B cell (primary cell): ENCODE results near the gene KIAA0825. TPM values are rescaled to one million over a fixed set of nuclear protein-coding genes. Genes with fewer than 3 reads are reported as not detected.

ENCODE experiments used
- ATAC-seq: fragments of 200-7000 bp; cut with Tn5 transposase; one replicate; pipeline ENCODE4 v1.10.0; 2021; ENCODE audit warnings: low read depth, mild to moderate bottlenecking, moderate number of reproducible peaks, moderate library complexity
- CTCF ChIA-PET: fragments of 350-600 bp; sonication (Branson Sonifier 250); formaldehyde crosslinking; loops from one replicate; lab custom pipeline; 2021; ENCODE audit warnings: antibody characterized with exemption, inconsistent platforms; lab: Charles Lee
- POLR2A ChIA-PET: fragments of 350-600 bp; sonication (Branson Sonifier 250); formaldehyde crosslinking; loops from one replicate; lab custom pipeline; 2021; ENCODE audit warnings: antibody characterized with exemption; lab: Charles Lee
- DNase-seq: peaks from one replicate; pipeline ENCODE4 v3.0.0; 2013
- H2AFZ ChIP-seq: 2 replicates; pipeline ENCODE4 v1.6.1; 2012; ENCODE audit warnings: mild to moderate bottlenecking, low read depth, low read length; ENCODE audit not compliant: insufficient read depth, poor library complexity, severe bottlenecking
- H3K27ac ChIP-seq, 2 donors: 1 replicate in 1 of 2; 2 replicates in 1 of 2; pipeline ENCODE4 v1.5.1; 2012 to 2013; ENCODE audit warnings: low read length in 2 of 2, mild to moderate bottlenecking in 2 of 2, moderate library complexity in 1 of 2
- H3K27me3 ChIP-seq, 4 experiments: fragments of 200-600 bp in 1 of 4; sonication (generic) in 1 of 4; replicated peaks in 1 of 4; 1 replicate in 2 of 4; 2 replicates in 2 of 4; pipeline versions ENCODE4 v1.6.1 to v1.7.0; 2013 to 2016; ENCODE audit warnings: low read length in 3 of 4, mild to moderate bottlenecking in 2 of 4, mixed read lengths in 1 of 4, moderate library complexity in 1 of 4; ENCODE audit not compliant: insufficient read depth in 4 of 4, control insufficient read depth in 3 of 4; ENCODE audit errors: control extremely low read depth in 1 of 4
- H3K36me3 ChIP-seq, 2 experiments: replicated peaks in 1 of 2; 1 replicate in 1 of 2; 2 replicates in 1 of 2; pipeline versions ENCODE4 v1.6.1 to v1.7.1; 2013; ENCODE audit warnings: low read length in 1 of 2; ENCODE audit not compliant: insufficient read depth in 2 of 2, control insufficient read depth in 1 of 2; ENCODE audit errors: control extremely low read depth in 1 of 2, extremely low read depth in 1 of 2
- H3K4me1 ChIP-seq, 2 donors: fragments of 200-600 bp in 1 of 2; sonication (generic) in 1 of 2; 1 replicate in 1 of 2; 2 replicates in 1 of 2; pipeline versions ENCODE4 v1.5.1 to v1.6.1; 2013 to 2017; ENCODE audit warnings: low read length in 2 of 2; ENCODE audit not compliant: control insufficient read depth in 2 of 2, insufficient read depth in 2 of 2
- H3K4me2 ChIP-seq: replicated peaks from 2 replicates; pipeline ENCODE3; 2012; ENCODE audit warnings: mild to moderate bottlenecking, low read depth, low read length; ENCODE audit not compliant: poor library complexity, severe bottlenecking
- H3K4me3 ChIP-seq, 5 experiments: fragments of 200-600 bp in 1 of 5; sonication (generic) in 1 of 5; 1 replicate in 3 of 5; 2 replicates in 2 of 5; pipeline versions ENCODE4 v1.5.1 to v1.7.0; 2011 to 2016; ENCODE audit warnings: low read length in 4 of 5, mild to moderate bottlenecking in 4 of 5, low read depth in 2 of 5, control low read depth in 1 of 5, moderate library complexity in 1 of 5; ENCODE audit not compliant: insufficient read depth in 1 of 5; ENCODE audit errors: control extremely low read depth in 1 of 5, extremely low read depth in 1 of 5
- H3K79me2 ChIP-seq: fragments of 200-600 bp; sonication (generic); one replicate; pipeline ENCODE4 v1.6.0; 2016; ENCODE audit warnings: low read length; ENCODE audit not compliant: control insufficient read depth, insufficient read depth
- H3K9ac ChIP-seq: fragments of 200-600 bp; sonication (generic); 2 replicates; pipeline ENCODE4 v1.6.1; 2017; ENCODE audit warnings: mild to moderate bottlenecking, low read length, moderate library complexity
- H3K9me3 ChIP-seq, 3 donors: one replicate each; pipeline versions ENCODE4 v1.6.1 to v1.7.1; 2013; ENCODE audit warnings: low read length in 2 of 3; ENCODE audit not compliant: control insufficient read depth in 2 of 3, insufficient read depth in 1 of 3; ENCODE audit errors: control extremely low read depth in 1 of 3
- H4K20me1 ChIP-seq: 2 replicates; pipeline ENCODE4 v1.6.0; 2012; ENCODE audit warnings: mild to moderate bottlenecking, low read length; ENCODE audit not compliant: insufficient read depth, control insufficient read depth, poor library complexity, severe bottlenecking
- H3K27ac Mint-ChIP-seq: one replicate; pipeline ENCODE4 v1.8.0; 2021; ENCODE audit warnings: mixed read lengths
- H3K27me3 Mint-ChIP-seq: one replicate; pipeline ENCODE4 v1.8.0; 2021; ENCODE audit warnings: mixed read lengths
- H3K4me1 Mint-ChIP-seq: one replicate; pipeline ENCODE4 v1.8.0; 2021; ENCODE audit warnings: mixed read lengths
- H3K4me3 Mint-ChIP-seq: one replicate; pipeline ENCODE4 v1.8.0; 2021; ENCODE audit warnings: mixed read lengths
- H3K9me3 Mint-ChIP-seq: one replicate; pipeline ENCODE4 v1.8.0; 2022; ENCODE audit warnings: mixed read lengths; ENCODE audit not compliant: insufficient read depth
- EZH2 ChIP-seq: IDR thresholded peaks from 2 replicates; pipeline ENCODE4 v1.6.1; 2012; ENCODE audit warnings: borderline replicate concordance, low read depth, mild to moderate bottlenecking, moderate library complexity, low read length; ENCODE audit not compliant: insufficient read depth, poor library complexity, severe bottlenecking
- WGBS: methylation state at CpG from one replicate; pipeline ENCODE4 v1.1.5; 2013; ENCODE audit warnings: missing lambda C conversion rate; ENCODE audit not compliant: insufficient coverage; 5-methylcytosine and 5-hydroxymethylcytosine counted together
- intact Hi-C: fragments of 100-400 bp; cut with micrococcal nuclease; formaldehyde crosslinking; loops from one replicate; pipeline ENCODE4 v1.10.0; 2022
- polyA plus RNA-seq: library from polyadenylated mRNA; depleted of rRNA; stranded (reverse); fragments of >200 nt; gene quantifications from 2 replicates; pipeline ENCODE4 v1.2.3, GENCODE V29; 2012
- total RNA-seq, 2 donors: library from RNA; stranded (reverse); fragments of 120-200 nt in 1 of 2; gene quantifications; 1 replicate in 1 of 2; 2 replicates in 1 of 2; pipeline versions ENCODE4 v1.2.3 to v1.2.4, GENCODE V29; 2013 to 2022
- TF ChIP-seq, protein P1 (sequence below): fragments of 200-600 bp; IDR thresholded peaks from one replicate; pipeline ENCODE4 v1.8.0; 2022; ENCODE audit warnings: antibody characterized with exemption, mild to moderate bottlenecking

Gene KIAA0825
- total and polyA plus RNA-seq, 2 donors (not counting 1 experiment from before 2014, with no cell fraction given) = 0.43 to 2.7 TPM

DNA sequence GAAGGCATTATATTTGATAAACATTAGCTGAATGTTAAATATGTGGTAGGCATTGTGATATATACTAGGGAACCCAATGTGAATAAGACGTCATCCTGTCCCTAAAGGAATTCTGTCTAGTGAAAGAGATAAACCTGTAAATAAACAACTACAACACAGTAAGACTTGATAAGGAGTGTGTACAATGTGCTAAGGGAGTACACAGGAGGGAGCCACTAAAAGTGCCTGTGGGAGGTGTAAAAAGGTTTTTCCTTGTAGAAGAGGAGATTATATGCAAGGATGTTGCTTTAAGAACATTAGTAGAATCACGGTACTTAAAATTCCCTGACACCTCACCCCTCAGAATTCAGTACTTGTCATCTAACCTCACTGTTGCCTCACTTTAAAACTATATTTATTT lies 91.7 kb downstream of the KIAA0825 start:
- intact Hi-C loops = no loop called here
- no peak for DNase-seq
- no peaks in the 10 kb centered on the region for H3K36me3 ChIP-seq
- H3K4me3 Mint-ChIP-seq = no peak overlapping the region
- H3K9me3 ChIP-seq = no peaks in the 10 kb centered on the region
- no peaks in the 10 kb centered on the region for H3K9me3 Mint-ChIP-seq
- no peaks in the 10 kb centered on the region for H3K79me2 ChIP-seq
- no peaks in the 10 kb centered on the region for H3K4me1 ChIP-seq
- no peak for TF ChIP-seq EZH2
- TF ChIP-seq, protein P1, sequence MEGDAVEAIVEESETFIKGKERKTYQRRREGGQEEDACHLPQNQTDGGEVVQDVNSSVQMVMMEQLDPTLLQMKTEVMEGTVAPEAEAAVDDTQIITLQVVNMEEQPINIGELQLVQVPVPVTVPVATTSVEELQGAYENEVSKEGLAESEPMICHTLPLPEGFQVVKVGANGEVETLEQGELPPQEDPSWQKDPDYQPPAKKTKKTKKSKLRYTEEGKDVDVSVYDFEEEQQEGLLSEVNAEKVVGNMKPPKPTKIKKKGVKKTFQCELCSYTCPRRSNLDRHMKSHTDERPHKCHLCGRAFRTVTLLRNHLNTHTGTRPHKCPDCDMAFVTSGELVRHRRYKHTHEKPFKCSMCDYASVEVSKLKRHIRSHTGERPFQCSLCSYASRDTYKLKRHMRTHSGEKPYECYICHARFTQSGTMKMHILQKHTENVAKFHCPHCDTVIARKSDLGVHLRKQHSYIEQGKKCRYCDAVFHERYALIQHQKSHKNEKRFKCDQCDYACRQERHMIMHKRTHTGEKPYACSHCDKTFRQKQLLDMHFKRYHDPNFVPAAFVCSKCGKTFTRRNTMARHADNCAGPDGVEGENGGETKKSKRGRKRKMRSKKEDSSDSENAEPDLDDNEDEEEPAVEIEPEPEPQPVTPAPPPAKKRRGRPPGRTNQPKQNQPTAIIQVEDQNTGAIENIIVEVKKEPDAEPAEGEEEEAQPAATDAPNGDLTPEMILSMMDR = no peak
- POLR2A ChIA-PET = no interaction called here
- no peaks in the 10 kb centered on the region for H3K4me1 Mint-ChIP-seq
- no peak overlapping the region for H2AFZ ChIP-seq
- no peak overlapping the region for H3K27ac Mint-ChIP-seq
- H3K4me2 ChIP-seq = no peak overlapping the region
- WGBS = no CpG with 5 or more reads among the region's 2 CpGs
- no peak overlapping the region for H3K4me3 ChIP-seq
- ATAC-seq = no peak
- CTCF ChIA-PET = interaction anchor here (0.7 to 2.0 kb wide), 4 partner anchors 199 to 323 kb away, joined by 3 to 12 read pairs (median 4); no protein-coding TSS in a partner anchor
- no peak overlapping the region for H3K9ac ChIP-seq
- H3K27me3 ChIP-seq = no peaks in the 10 kb centered on the region
- H3K27me3 Mint-ChIP-seq = no peaks in the 10 kb centered on the region
- no peak overlapping the region for H3K27ac ChIP-seq
- no peaks in the 10 kb centered on the region for H4K20me1 ChIP-seq

DNA sequence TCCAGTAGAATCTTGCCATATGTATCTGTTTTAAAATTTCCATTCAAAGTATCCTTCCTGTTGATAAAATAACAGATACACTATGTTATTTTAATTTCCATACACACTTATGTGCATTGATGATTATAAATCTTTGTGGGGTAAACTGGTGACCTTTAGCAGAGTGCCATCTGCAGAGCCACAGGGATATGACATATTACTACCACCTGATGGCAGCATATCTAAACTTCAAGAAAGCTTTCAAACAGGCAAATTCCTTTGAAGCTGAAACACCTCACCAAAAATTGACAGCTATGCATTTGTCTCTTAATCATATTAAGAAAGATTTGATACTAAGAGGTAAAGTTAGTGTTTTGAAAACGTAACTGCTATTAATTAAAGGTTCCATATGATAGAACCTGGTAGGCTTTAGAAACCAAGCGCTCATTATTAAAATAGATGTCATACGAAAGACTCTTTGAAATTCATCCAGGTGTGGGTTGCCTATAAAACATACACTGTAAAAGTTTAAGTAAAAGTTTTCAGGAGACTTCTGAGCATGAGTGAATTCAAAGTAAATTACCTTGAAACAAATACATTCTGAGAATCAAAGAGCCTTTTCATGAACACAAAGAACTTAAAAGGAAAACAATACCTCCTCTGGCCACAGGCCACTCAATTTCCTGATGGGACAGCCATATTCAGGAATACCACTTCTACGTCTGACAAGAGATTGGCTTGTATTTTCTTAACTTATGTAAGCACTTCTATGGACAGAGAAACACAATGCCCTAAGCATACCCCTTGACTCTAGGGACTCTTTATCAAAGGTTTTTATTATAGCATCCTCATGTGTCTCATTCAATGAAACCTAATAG lies 93.3 kb downstream of the KIAA0825 start:
- H3K4me1 Mint-ChIP-seq = no peaks in the 10 kb centered on the region
- no peaks in the 10 kb centered on the region for H3K9me3 Mint-ChIP-seq
- H3K27ac Mint-ChIP-seq = no peak overlapping the region
- intact Hi-C loops = loop anchor here (1.0 to 2.0 kb wide), 4 partner anchors 168 to 325 kb away; no protein-coding TSS in a partner anchor
- H3K79me2 ChIP-seq = no peaks in the 10 kb centered on the region
- H4K20me1 ChIP-seq = no peaks in the 10 kb centered on the region
- H3K4me2 ChIP-seq = no peak overlapping the region
- ChIA-PET POLR2A (no interaction called here), CTCF (interaction anchor here (0.8 to 3.9 kb wide), 13 partner anchors 13 to 384 kb away, joined by 3 to 62 read pairs (median 5); no protein-coding TSS in a partner anchor)
- TF ChIP-seq, protein P1 = peak; percentile 68
- TF ChIP-seq EZH2 = no peak
- H3K4me3 Mint-ChIP-seq = no peak overlapping the region
- peak; percentile 49 for ATAC-seq
- no peaks in the 10 kb centered on the region for H3K27me3 Mint-ChIP-seq
- H3K27me3 ChIP-seq = no peaks in the 10 kb centered on the region
- WGBS = no CpG with 5 or more reads among the region's 4 CpGs
- no peak overlapping the region for H3K9ac ChIP-seq
- peak; percentile 49 for DNase-seq
- no peaks in the 10 kb centered on the region for H3K36me3 ChIP-seq
- no peak overlapping the region for H3K4me3 ChIP-seq
- no peaks in the 10 kb centered on the region for H3K9me3 ChIP-seq
- no peaks in the 10 kb centered on the region for H3K4me1 ChIP-seq
- no peak overlapping the region for H2AFZ ChIP-seq
- no peak overlapping the region for H3K27ac ChIP-seq
